NK-92 (cell line): ENCODE results near the gene STAT2.

Experiments used
- DNase-seq: peaks from one replicate; lab custom pipeline; 2025; ENCODE audit not compliant: unreplicated experiment; lab: John Stamatoyannopoulos, UW

Gene STAT2

GRCh38 chr12:56297400-56297799 lies 62.5 kb downstream of the STAT2 start:
- no peak for DNase-seq

- no peak for DNase-seq
Observed at GRCh38 chr12:56296295-56296694, 63.6 kb downstream of the STAT2 start.

- no peak for DNase-seq
Observed at GRCh38 chr12:56293795-56294194, 66.1 kb downstream of the STAT2 start.
